Ishikawa (cell line): ENCODE results near the gene DCUN1D2.

Experiments
- CEBPB ChIP-seq: IDR thresholded peaks from 2 replicates; pipeline ENCODE4 v1.6.1; 2012
- CREB1 ChIP-seq: IDR thresholded peaks from 2 replicates; pipeline ENCODE4 v1.6.1; 2012; ENCODE audit warnings: low read depth
- EGR1 ChIP-seq: IDR thresholded peaks from 2 replicates; pipeline ENCODE4 v1.6.1; 2012
- EP300 ChIP-seq: IDR thresholded peaks from 2 replicates; pipeline ENCODE4 v1.6.1; 2012; ENCODE audit warnings: borderline replicate concordance
- FOXM1 ChIP-seq: IDR thresholded peaks from 2 replicates; pipeline ENCODE4 v1.6.1; 2012; ENCODE audit warnings: low read depth, borderline replicate concordance
- NFIC ChIP-seq: IDR thresholded peaks from 2 replicates; pipeline ENCODE4 v1.6.1; 2012
- RAD21 ChIP-seq: IDR thresholded peaks from 2 replicates; pipeline ENCODE4 v1.6.1; 2012; ENCODE audit warnings: low read depth
- REST ChIP-seq: IDR thresholded peaks from 2 replicates; pipeline ENCODE4 v1.6.1; 2012; ENCODE audit warnings: low read depth, mild to moderate bottlenecking
- TAF1 ChIP-seq: IDR thresholded peaks from 2 replicates; pipeline ENCODE4 v1.6.1; 2012; ENCODE audit warnings: low read depth, mild to moderate bottlenecking
- TEAD4 ChIP-seq: IDR thresholded peaks from 2 replicates; pipeline ENCODE4 v1.6.1; 2012
- YY1 ChIP-seq: IDR thresholded peaks from 2 replicates; pipeline ENCODE4 v1.6.1; 2012; ENCODE audit warnings: low read depth
- TF ChIP-seq, protein P1 (sequence below): IDR thresholded peaks from 2 replicates; pipeline ENCODE4 v1.6.1; 2012

- TF ChIP-seq EP300 (no peak), RAD21 (no peak), CREB1 (no peak), NFIC (no peak), TEAD4 (no peak), REST (no peak), TAF1 (no peak), YY1 (no peak), FOXM1 (no peak), CEBPB (no peak), EGR1 (no peak)
- TF ChIP-seq, protein P1, sequence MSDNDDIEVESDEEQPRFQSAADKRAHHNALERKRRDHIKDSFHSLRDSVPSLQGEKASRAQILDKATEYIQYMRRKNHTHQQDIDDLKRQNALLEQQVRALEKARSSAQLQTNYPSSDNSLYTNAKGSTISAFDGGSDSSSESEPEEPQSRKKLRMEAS = no peak
These were observed 19.5 kb upstream of the DCUN1D2 start for GRCh38 chr13:113509989-113510388.
